Esophagus squamous epithelium (tissue), 4 donors: Measurements from ENCODE around the gene ZC3H8.

Experiments
- POLR2A ChIP-seq, 4 donors: fragments of 450-650 bp; IDR thresholded peaks; one replicate each; pipeline ENCODE4 v1.6.1; 2017; ENCODE audit warnings: antibody characterized with exemption in 4 of 4, mild to moderate bottlenecking in 4 of 4, moderate library complexity in 3 of 4
- TF ChIP-seq, protein P1 (sequence below), 6 experiments: fragments of 450-650 bp in 4 of 6; fragments of 200-600 bp in 2 of 6; sonication (generic) in 2 of 6; IDR thresholded peaks; one replicate each; pipeline ENCODE4 v1.5.1; 2016 to 2019; ENCODE audit warnings: antibody characterized with exemption in 6 of 6, mild to moderate bottlenecking in 4 of 6, moderate library complexity in 4 of 6

DNA sequence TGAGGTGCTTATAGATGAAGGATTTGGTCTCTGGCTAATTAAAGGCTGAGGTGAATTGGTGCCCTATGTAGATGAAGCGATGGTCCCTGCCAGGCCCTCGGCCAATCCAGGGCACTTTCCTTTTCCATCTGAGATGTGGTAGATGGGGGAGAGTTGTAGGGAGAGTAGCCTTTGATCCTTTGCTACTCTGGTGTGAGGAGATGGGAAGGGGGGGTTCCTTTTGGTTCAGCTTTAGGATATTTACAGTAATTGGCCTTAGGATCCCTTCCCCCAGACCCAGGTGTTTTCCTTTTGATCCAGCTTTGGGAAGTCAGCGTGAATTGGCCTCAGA lies 5.4 kb upstream of the ZC3H8 start:
- TF ChIP-seq, protein P1, sequence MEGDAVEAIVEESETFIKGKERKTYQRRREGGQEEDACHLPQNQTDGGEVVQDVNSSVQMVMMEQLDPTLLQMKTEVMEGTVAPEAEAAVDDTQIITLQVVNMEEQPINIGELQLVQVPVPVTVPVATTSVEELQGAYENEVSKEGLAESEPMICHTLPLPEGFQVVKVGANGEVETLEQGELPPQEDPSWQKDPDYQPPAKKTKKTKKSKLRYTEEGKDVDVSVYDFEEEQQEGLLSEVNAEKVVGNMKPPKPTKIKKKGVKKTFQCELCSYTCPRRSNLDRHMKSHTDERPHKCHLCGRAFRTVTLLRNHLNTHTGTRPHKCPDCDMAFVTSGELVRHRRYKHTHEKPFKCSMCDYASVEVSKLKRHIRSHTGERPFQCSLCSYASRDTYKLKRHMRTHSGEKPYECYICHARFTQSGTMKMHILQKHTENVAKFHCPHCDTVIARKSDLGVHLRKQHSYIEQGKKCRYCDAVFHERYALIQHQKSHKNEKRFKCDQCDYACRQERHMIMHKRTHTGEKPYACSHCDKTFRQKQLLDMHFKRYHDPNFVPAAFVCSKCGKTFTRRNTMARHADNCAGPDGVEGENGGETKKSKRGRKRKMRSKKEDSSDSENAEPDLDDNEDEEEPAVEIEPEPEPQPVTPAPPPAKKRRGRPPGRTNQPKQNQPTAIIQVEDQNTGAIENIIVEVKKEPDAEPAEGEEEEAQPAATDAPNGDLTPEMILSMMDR (IDR thresholded peaks at IDR 0.05) = no peak
- no peak for TF ChIP-seq POLR2A (IDR thresholded peaks at IDR 0.05)
